Endometrial microvascular endothelial cells (primary cell): ENCODE measurements around the gene KIAA0040. TPM values are rescaled to one million over a fixed set of nuclear protein-coding genes. Genes with fewer than 3 reads are reported as not detected.

ENCODE experiments used
- in situ Hi-C: cut with HindIII; loops from 2 replicates; pipeline ENCODE4 v1.10.0; 2017; ENCODE audit warnings: low sequenced_read_pairs, low pct_unique_long_range_greater_than_20kb; ENCODE audit errors: inconsistent ontology term
- total RNA-seq: library from RNA; depleted of rRNA; stranded (reverse); fragments of >200 nt; gene quantifications from one replicate; pipeline ENCODE4 v1.2.3, GENCODE V29; 2015; ENCODE audit errors: inconsistent ontology term

KIAA0040 gene
- 5.9 TPM for total RNA-seq

DNA sequence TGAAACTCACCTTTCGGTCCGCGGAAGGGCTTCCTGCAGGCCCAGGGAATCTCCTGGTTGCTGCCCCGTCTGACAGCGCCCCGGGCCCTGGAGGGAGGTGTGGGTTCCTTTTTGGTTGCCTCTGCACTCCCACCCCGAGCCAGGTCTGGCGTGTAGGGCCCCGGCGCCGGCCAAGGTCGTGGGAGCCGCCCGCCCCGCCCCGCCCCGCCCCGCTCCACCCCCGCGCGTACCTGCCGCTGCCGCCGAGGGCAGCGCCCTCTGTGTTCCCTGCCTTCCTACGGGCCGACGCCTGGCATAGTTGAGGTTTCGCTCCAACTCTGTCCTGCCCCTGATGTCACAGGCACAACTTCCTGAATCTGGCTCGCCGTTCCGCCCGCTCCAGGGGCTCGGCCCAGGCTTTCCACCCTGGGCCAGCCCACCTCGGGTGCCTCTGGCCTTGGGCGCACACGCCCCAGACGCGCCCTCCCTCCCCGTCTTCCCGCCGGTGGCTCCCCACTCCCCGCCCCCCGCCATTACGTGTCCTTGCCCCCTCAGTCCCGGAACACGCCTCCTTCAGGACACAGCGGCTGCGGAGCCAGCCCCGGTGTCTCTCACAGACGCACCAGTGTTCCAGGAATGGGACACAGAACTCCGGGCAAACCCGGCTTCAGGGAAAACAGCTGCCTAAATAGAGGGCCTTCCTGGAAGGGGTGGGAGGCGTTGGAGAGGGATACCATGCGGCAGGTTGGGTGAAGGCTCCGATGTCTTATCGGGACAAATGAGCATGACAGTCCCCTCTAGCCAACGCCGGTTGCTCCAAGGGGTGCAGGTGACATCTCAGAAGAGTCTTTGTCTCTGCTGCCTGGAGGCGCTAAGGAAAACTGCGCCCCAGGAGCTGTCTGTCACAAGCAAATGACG, at the start of gene KIAA0040:
Gene KIAA0040, minus strand, starts transcription at position 147 of the 897 bp plus-strand sequence. CDS start 31,763 bp downstream, outside the sequence.
- in situ Hi-C loops: no loop called here

GRCh38 chr1:175237389-175237788, 44.8 kb upstream of the KIAA0040 start:
- in situ Hi-C loops: no loop called here

DNA sequence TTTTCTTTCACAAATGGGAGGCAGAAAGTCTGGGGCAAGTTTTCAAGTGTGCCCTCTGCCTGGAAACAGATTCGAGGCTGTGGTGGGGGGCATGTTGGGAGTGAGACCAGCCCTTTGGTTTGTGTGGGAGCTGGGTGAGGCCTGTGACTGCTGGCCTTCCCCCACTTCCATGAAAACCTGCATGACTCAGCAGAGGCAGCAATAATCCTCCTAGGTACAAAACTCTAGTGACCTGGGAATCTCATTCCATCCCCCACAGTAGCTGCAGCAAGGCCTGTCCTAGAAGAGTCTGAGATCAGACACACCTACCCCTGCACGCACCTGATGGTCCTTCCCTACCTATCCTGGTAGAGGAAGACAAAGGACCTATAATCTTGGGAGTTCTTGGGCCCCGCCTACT, 42.1 kb upstream of the KIAA0040 start:
- in situ Hi-C loops: no loop called here

DNA sequence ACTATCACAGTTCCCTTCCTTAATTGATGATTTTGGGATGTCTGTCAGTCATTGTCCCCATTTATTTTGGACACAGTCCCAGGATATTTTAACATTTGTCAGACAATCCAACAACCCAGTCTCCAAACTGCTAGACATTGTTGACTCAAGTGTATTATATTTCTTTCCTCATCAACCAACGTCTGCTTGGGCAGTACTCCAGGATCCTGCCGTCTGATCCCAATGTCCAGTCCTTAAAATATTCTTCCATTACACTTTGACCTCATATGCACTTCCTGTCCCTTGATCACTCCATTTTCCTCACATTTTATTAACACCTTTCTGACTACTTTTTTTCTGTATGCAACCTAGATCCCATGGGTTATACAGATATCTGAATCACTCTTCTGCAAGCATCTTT, 39.8 kb upstream of the KIAA0040 start:
- in situ Hi-C loops: no loop called here

DNA sequence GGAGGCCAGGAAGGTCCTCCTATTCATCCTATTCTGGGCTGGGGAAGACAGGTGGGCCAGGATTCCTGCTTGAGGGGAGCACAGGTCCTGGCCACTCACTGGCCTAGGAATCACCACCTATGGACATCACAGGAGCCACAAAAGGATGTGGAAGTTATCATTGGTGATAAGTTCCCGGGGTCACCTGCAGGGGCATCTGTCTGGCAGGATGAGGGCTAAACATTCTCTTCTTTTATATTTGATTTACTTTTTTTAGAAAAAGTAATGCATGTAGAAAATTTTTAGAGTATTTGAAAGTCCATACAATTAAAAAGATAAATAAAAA, 33.2 kb upstream of the KIAA0040 start:
- in situ Hi-C loops: no loop called here

DNA sequence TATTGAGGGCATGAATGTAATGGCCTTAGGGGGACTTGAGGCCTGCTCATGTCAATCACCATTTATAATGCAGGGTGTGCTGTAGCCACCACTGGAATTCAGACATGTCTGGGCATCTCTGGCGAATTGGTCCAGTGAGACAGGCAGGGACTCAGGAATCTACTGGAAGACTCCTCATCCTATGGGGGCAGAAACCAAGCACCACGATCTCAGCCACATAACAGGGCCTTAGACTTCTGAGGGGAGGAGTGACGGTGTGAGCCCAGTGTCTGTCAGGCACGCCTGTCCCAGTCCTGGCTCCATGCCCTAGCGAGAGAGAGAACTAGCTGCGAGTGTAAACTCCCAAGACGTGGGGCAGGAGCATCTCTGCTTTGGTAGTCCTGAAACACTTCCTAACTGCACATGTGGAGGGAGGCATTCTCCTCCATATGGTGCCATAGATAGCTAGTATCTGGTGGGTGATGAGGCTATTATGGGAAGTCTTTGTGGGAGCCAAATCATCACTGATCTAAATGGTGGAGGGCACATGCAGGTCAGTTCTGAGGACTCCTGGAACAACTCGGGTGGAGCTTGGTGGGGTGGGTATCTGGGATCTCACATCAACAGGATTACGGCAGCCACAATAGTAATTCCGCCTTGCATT, 29.8 kb upstream of the KIAA0040 start:
- in situ Hi-C loops: no loop called here

GRCh38 chr1:175221557-175222175, 29.1 kb upstream of the KIAA0040 start:
- in situ Hi-C loops: no loop called here

- in situ Hi-C loops: no loop called here
Observed at GRCh38 chr1:175220853-175221556, 28.4 kb upstream of the KIAA0040 start.

DNA sequence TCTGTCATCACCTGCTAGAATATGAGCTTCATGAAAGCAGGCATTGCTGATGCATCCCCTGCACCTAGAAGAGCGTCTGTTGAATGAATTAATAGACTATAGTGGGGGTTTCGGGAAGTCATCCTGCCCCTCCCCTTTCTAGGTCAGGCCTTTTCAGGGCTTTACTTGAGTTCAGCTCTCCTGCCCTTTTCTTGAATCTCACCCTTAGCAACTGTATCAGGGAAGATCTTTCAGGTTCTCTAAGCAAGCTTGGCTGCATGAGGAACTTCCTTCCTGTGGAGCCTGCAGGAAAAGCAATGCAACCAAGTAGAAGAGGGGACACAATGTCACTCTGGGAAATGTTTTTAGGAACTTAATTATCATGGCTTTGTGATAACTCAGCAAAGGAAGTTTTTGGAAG, 27.2 kb upstream of the KIAA0040 start:
- in situ Hi-C loops: no loop called here

GRCh38 chr1:175218786-175219434, 26.3 kb upstream of the KIAA0040 start:
- in situ Hi-C loops: no loop called here

DNA sequence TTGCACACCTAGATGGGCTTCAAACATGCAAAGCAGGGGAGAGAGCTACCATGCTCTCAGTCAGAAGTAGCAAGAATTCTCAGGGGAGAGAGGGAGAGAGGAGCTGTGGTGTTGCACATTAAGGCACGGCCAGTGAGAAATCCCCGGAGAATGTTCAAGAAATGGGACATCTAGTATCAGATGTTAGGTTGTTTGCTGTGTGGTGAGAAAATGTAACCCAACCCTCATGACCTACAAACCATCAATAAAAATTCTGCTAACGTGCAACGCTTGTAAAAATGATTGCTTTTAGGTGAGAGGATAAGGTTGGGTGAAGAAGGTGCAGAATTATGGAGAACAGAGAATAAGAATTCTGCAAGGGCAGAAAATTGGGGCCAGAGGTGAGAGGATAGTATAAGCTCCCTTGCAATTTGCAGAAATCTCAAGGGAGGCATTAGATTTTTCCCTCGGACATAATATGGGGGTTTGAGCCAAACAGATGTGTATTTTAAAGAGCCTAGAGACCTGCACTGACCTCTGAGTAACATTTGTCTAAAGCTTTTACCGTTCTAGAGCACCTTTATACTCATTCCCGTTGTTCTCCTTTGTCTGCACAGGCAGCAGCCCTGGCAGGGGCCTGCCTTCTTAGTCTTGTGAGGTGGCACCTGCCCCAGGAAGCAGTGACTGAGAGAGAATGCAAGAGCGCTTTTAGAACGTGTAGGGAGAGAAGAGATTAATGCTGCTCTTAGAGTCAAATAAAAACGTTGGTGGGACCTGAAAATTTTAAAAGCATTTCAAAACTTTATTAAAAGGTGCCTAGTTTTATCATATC, 25.4 kb upstream of the KIAA0040 start:
- in situ Hi-C loops: no loop called here

- in situ Hi-C loops: no loop called here
Observed at GRCh38 chr1:175216444-175216843, 23.9 kb upstream of the KIAA0040 start.

DNA sequence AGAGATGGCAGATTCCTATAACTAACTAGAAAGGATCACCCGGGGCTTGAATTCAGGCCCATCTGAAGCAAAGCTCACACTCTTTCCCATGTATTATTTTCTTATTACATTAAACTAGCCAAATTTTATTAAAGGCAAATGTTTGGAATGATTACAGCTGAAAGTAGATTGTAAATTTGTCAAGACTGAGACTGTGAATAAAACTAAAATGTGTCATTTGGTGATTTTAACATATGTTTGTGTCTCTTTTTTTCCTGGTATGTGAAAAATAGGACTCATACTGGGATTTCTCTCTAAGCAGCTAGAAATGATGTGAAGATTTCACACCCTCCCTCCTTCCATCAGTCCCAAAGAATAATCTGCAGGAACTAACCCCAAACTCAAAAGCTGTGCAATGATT, 19.1 kb upstream of the KIAA0040 start:
- in situ Hi-C loops: no loop called here

DNA sequence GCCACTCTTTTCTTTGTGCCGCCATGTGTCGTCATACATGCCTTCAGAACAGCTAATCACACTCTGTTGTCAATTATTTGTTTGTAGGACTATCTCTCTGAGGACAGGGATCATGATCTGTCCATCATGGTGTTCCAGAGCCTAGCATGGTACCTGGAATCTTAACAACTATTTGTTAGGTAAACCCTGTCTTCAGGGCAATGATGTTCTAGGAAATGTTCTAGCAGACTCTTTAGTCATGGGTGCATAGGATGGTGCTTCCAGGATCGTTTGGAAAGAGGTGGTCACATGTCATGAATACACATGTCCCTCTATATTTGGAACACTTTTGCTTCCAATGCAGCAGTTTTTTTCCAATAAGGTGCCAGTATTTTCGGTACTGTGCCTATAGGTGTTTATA, 18.2 kb upstream of the KIAA0040 start:
- in situ Hi-C loops: no loop called here

- in situ Hi-C loops: no loop called here
Observed at GRCh38 chr1:175209493-175209921, 16.9 kb upstream of the KIAA0040 start.

DNA sequence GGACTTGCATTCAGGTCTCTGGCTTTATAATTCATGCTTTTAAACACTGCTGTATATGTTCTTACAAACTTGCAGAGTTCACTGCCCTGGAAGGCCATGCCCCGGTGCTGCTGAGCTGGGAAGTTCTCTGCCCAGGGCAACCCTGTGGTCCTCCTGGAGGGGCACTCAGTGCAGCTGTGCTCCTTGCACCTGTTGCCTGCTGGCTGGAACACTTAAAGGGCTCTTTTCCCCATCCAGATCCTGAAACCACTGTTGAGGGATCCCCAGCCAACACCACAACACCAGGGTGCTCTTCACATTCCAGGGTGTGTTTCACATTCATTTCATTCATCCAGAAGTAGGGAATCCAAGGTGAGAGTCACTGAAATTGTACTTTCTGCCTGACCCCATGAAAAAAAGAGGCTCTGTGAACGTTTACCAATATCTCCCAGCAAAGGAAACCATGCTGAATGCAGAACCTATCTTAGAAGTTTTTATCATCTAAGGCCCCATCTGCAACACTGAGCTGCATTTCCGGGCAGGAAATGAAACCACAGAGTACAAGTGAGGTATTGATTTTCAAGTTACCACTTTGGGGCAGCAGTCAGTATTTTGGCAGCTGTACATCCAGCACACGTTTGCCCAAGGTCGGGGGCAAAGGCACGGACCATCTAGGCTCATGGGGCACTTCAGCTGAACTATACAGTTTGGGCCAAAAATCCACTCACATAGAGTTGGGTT, 16.4 kb upstream of the KIAA0040 start:
- in situ Hi-C loops: no loop called here

DNA sequence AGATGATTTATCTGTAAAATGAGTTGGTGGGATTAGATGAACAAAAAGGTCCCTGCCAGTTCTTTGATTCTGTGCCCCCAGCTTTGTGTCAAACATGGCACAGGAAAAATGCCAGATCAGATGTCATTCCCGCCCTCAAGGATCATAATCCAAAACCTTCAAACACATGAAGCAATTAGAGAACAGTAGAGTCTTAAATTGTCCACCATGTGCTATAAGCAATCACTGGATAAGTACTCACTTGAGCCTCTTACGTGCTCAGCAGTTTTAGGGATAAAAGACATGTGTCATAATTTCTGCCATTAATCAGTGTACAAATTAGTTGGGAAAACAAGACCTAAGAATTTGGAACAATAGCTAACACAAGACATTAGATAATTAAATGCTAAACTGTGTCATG, 15.4 kb upstream of the KIAA0040 start:
- in situ Hi-C loops: no loop called here

DNA sequence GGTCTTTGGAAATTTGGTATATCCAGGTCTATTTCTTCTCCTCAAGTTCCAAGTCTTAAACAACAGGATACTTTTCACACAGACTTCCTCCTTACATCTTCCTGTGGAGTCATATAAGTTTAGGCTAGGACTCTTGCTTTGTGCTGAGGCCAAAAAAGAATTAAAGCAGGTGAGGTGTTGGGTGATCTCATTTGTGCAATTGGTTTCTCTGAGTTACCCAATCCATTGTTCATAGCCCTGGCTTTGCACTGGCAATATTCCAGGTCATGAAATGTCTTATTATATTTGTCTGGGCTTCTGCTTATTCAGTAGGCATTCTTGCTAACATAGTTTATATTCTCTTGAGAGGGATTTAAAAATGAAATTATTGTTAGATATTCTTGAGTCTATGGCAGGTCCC, 14.1 kb upstream of the KIAA0040 start:
- in situ Hi-C loops: no loop called here
